ENCODE measurements around the gene ANKS6. TPM values are rescaled to one million over a fixed set of nuclear protein-coding genes. Genes with fewer than 3 reads are reported as not detected.

Gene ANKS6
- total RNA-seq, 6 donors from 2014 or later: 25.6 to 56.2 (median 34.2) TPM

DNA sequence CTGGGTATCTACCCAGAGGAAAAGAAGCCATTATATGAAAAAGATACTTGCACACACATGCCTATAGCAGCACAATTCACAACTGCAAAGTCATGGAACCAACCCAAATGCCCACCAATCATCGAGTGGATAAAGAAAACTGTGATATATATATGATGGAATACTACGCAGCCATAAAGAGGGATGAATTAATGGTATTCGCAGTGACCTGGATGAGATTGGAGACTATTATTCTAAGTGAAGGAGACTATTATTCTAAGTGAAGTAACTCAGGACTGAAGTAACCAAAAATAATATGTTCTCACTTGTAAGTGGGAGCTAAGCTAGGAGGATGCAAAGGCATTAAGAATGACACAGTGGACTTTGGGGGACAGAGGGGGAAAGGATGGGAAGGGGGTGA, 57.6 kb downstream of the ANKS6 start:
- H3K36me3 ChIP-seq: peaks cover 0 to 37% (median 17%) of the 10 kb centered on the region in 4 donors
- H3K27me3 ChIP-seq: no peaks in the 10 kb centered on the region
- TF ChIP-seq POLR2AphosphoS5 (IDR thresholded peaks at IDR 0.05) (no peak), EP300 (IDR thresholded peaks at IDR 0.05) (no peak), POLR2A (IDR thresholded peaks at IDR 0.05) (no peak)
- TF ChIP-seq, protein P1, sequence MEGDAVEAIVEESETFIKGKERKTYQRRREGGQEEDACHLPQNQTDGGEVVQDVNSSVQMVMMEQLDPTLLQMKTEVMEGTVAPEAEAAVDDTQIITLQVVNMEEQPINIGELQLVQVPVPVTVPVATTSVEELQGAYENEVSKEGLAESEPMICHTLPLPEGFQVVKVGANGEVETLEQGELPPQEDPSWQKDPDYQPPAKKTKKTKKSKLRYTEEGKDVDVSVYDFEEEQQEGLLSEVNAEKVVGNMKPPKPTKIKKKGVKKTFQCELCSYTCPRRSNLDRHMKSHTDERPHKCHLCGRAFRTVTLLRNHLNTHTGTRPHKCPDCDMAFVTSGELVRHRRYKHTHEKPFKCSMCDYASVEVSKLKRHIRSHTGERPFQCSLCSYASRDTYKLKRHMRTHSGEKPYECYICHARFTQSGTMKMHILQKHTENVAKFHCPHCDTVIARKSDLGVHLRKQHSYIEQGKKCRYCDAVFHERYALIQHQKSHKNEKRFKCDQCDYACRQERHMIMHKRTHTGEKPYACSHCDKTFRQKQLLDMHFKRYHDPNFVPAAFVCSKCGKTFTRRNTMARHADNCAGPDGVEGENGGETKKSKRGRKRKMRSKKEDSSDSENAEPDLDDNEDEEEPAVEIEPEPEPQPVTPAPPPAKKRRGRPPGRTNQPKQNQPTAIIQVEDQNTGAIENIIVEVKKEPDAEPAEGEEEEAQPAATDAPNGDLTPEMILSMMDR (IDR thresholded peaks at IDR 0.05): no peak
- no peak for ATAC-seq (ENCODE audit: low FRiP score in 2 of 2)
- DNase-seq: no peak
- no peak overlapping the region for H3K4me3 ChIP-seq
- H3K9me3 ChIP-seq: no peaks in the 10 kb centered on the region
- no peak overlapping the region for H3K27ac ChIP-seq
- WGBS, 2 donors: 96 to 100% methylated on average over 3 of the region's 3 CpGs
- H3K4me1 ChIP-seq: no peaks in the 10 kb centered on the region

DNA sequence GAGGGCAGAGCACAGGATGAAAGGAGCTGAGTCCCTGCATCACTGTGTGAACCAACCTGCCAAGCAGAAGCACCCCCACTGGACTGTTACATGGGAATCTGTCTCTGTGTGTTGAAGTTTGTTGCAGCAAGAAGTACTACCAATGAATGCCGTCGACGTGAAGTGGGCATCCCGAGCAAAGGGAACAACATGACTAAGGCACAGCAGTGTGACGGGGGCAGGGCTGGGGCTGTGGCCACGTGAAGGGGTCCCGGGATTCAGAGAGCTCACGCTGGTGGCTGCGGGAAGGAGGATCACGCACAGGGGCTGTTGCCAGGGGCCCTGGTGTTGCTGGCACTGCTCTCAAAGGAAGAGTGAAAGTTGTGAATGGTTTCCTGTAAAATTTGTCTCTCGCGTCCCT, 60.1 kb downstream of the ANKS6 start:
- 87 to 88% methylated on average over 8 to 12 of the region's 12 CpGs for WGBS, 2 donors
- Histone ChIP-seq H3K27ac (no peak overlapping the region), H3K27me3 (no peaks in the 10 kb centered on the region), H3K4me1 (no peaks in the 10 kb centered on the region), H3K9me3 (no peaks in the 10 kb centered on the region), H3K36me3 (peaks cover 0 to 31% (median 17%) of the 10 kb centered on the region in 4 donors), H3K4me3 (no peak overlapping the region)
- ATAC-seq (ENCODE audit: low FRiP score in 2 of 2) (no peak), DNase-seq (no peak)
- TF ChIP-seq, protein P1 (IDR thresholded peaks at IDR 0.05): no peak
- TF ChIP-seq POLR2AphosphoS5 (IDR thresholded peaks at IDR 0.05): no peak
- no peak for TF ChIP-seq POLR2A (IDR thresholded peaks at IDR 0.05)
- no peak for TF ChIP-seq EP300 (IDR thresholded peaks at IDR 0.05)

DNA sequence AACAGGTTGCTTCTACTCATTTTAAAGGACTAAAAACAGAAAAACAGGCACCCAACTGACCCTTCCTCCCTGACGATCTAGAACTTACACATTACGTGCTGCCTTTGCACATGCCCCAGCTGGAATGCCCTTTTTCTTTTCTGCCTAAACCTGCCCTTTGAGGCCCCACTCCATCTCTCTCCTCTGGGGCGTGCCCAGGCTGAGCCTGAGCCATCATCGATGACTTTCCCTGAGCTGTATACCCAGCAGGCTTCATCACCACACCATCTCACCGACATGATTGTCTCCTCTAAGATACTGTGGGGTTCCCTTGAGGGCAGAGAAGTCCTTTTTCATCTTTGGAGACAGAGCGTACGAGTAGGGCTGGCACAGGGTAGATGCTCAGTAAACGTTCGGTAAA, 63.6 kb downstream of the ANKS6 start:
- TF ChIP-seq POLR2A (IDR thresholded peaks at IDR 0.05) (no peak), POLR2AphosphoS5 (IDR thresholded peaks at IDR 0.05) (no peak), EP300 (IDR thresholded peaks at IDR 0.05) (no peak)
- TF ChIP-seq, protein P1 (IDR thresholded peaks at IDR 0.05): no peak
- peaks cover 0 to 31% (median 17%) of the 10 kb centered on the region in 4 donors for H3K36me3 ChIP-seq
- no peak overlapping the region for H3K27ac ChIP-seq
- no peak overlapping the region for H3K4me3 ChIP-seq
- no peaks in the 10 kb centered on the region for H3K4me1 ChIP-seq
- 87 to 94% methylated on average over 9 of the region's 9 CpGs for WGBS, 2 donors
- no peak for DNase-seq
- no peak for ATAC-seq (ENCODE audit: low FRiP score in 2 of 2)
- H3K9me3 ChIP-seq: no peaks in the 10 kb centered on the region
- H3K27me3 ChIP-seq: no peaks in the 10 kb centered on the region

DNA sequence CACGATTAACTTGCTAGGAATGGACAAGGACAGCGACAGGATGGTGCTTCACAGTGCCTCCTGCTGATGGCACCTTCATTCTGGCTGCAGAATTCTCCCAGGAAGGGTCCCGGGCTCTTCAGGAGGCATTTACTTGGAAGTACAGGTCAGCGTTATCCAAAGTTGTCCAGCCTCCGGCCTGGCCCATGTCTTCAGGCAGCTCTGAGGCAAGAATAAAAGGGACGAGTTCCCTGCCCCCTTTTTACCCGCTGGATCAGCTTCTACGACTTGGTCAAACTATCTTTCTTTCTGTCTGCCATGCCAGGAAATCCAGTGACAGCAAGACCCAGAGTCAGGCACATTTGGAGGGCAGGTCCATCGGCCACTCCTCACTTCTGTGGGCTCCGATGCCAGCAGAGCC, 64.3 kb downstream of the ANKS6 start:
- WGBS, 2 donors: 83 to 91% methylated on average over 10 of the region's 10 CpGs
- no peaks in the 10 kb centered on the region for H3K27me3 ChIP-seq
- no peak for ATAC-seq (ENCODE audit: low FRiP score in 2 of 2)

DNA sequence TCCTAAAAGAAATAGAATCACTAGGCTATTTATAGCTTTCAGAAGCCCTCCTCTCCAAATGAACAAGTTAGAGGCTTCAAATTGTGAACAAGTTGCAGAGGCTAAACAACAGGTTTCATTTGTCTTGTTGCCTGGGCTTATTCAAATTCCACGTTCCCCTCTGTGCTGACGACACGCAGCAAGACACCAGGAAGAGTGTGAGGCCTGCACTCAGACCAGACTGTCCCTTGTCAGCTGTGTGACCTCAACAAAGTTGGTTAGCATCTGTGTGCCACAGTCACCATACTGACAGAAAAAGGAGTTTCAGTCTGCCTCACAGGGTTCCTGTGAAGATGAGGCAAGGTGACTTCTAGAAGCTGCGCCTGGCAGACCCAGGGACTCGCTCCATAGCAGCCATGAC, 65.5 kb downstream of the ANKS6 start:
- ATAC-seq (ENCODE audit: low FRiP score in 2 of 2): no peak
- 96 to 98% methylated on average over 5 of the region's 5 CpGs for WGBS, 2 donors

More for the DNA sequence above, 64.3 kb downstream of the ANKS6 start:
- H3K9me3 ChIP-seq: no peaks in the 10 kb centered on the region
- H3K4me1 ChIP-seq: no peaks in the 10 kb centered on the region
- TF ChIP-seq, protein P1 (IDR thresholded peaks at IDR 0.05): no peak
- TF ChIP-seq POLR2A (IDR thresholded peaks at IDR 0.05) (no peak), POLR2AphosphoS5 (IDR thresholded peaks at IDR 0.05) (no peak)
- H3K36me3 ChIP-seq: peaks cover 0 to 31% (median 17%) of the 10 kb centered on the region in 4 donors
- no peak overlapping the region for H3K4me3 ChIP-seq
- no peak for DNase-seq
- H3K27ac ChIP-seq: no peak overlapping the region

More for the DNA sequence above, 65.5 kb downstream of the ANKS6 start:
- Histone ChIP-seq H3K27me3 (no peaks in the 10 kb centered on the region), H3K27ac (no peak overlapping the region), H3K4me3 (no peak overlapping the region), H3K36me3 (peaks cover 0 to 21% (median 9%) of the 10 kb centered on the region in 4 donors), H3K4me1 (no peaks in the 10 kb centered on the region), H3K9me3 (no peaks in the 10 kb centered on the region)
- no peak for TF ChIP-seq POLR2A (IDR thresholded peaks at IDR 0.05)
- no peak for TF ChIP-seq EP300 (IDR thresholded peaks at IDR 0.05)
- TF ChIP-seq, protein P1 (IDR thresholded peaks at IDR 0.05): no peak
- TF ChIP-seq POLR2AphosphoS5 (IDR thresholded peaks at IDR 0.05): no peak
- DNase-seq: no peak

All from upper lobe of left lung (tissue), 6 donors.